ENCODE data around the gene OASL.

OASL gene

DNA sequence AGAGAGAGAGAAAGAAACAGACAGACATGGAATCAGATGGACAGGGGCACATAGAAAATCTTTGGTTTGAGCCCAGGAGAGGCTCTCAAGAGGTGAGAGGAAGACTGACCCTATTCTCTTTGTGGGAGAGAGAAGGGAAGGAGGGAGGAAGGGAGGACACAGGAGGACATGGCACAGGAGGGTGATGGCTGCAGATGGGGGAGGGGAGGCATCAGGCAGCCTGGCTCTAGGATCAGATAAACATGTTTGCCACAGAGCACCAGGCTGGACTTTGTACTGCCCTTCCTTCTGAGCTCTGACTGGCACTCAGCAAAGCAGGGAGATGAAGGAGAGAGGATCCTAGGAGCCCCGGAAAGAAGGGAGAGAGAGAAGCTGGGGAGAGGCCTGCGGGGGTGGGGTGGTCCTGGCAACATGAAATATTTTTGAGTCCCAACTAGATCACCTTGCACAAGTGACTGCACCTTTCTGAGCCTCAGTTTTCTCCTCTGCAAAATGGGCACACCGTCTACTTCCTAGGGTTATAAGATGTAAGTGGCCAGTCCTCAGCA lies 54.6 kb downstream of the OASL start:
- no peak for DNase-seq

DNA sequence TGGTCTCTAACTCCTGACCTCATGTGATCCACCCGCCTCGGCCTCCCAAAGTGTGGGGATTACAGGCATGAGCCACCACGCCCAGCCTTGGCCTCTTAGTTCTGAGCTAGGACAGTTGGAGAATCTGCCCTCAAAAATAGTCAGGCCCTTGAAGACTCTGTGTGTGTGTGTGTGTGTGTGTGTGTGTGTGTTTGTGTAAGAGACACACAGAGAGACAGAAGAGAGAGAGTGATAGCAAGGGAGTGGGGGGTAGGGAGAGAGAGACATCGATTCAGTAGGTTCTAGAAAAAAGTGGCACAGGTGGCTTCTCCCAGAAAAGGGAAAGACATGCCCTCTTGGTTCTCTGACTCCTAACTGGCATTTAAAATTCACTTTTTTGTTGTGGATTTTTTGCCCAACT lies 55.3 kb downstream of the OASL start:
- DNase-seq: no peak

DNA sequence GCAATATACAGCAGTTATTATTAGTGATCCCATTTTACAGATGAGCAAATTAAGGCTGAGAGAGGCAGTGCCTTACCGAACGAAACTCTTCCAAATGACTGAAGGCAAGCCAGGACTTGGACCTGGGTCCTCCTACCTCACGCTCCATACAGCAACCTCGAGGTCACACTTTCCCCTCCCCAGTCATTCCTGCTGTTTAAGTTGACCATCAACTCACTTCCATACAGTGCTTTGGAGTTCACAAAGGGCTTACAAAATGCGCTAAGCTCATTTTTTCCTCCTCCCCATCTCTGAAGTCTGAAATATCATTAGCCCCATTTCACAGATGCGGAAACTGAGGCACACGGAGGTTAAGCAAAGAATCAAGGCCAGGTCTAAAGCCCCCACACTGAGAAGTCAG lies 56.4 kb downstream of the OASL start:
- no peak for DNase-seq

DNA sequence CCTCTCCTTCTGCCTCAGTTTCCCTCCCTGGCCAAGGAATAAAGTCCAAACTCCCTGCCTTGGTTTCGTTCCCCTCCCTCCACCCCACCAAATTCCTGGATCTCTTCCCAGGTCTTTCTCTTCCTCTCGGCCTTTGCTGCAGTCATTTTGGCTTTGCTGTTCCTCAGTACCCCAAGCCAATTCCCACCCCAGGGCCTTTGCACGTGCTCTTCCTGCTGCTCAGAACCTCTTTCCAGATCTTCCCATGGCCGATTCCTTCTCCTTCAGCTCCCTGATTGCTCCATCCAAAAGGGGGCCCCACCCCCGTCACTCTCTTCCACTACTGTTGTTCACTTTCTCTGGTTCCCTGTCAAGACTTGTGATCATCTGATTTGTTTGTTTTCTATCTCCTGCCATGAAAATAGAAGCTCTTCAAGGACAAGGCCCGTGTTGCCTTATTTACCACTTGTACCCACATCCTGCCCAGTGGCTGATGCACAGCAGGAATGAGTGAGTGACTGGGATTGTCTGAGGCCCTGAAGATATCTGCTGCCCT lies 57.6 kb downstream of the OASL start:
- DNase-seq: no peak

DNA sequence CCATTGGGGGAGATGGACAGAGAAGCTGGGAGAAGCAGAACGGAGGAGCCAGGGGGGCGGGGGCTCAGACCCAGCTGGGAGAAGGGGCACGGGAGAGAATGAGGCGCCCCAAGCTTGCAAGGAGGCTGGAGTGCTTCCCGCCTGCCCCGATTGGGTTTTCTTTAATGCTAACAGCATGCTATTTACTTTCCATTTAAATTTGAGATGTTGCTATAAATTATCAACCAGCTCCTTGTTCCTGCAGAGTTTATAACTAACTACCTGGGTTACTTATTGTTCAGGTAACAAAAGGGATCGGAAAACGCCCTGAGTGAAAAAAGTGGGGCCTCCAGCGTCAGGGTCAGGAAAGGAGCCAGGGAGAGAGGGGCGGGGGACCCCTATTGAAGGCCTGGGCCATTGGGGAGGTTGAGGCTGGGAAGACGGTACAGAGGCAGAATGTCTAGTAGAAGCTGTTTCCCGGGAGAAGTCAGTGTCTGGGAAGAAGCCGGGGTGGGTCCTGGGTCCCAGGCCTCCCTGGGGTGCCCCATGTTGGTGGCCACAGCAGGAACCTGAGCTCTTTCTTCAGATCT lies 58.2 kb downstream of the OASL start:
- DNase-seq: no peak

DNA sequence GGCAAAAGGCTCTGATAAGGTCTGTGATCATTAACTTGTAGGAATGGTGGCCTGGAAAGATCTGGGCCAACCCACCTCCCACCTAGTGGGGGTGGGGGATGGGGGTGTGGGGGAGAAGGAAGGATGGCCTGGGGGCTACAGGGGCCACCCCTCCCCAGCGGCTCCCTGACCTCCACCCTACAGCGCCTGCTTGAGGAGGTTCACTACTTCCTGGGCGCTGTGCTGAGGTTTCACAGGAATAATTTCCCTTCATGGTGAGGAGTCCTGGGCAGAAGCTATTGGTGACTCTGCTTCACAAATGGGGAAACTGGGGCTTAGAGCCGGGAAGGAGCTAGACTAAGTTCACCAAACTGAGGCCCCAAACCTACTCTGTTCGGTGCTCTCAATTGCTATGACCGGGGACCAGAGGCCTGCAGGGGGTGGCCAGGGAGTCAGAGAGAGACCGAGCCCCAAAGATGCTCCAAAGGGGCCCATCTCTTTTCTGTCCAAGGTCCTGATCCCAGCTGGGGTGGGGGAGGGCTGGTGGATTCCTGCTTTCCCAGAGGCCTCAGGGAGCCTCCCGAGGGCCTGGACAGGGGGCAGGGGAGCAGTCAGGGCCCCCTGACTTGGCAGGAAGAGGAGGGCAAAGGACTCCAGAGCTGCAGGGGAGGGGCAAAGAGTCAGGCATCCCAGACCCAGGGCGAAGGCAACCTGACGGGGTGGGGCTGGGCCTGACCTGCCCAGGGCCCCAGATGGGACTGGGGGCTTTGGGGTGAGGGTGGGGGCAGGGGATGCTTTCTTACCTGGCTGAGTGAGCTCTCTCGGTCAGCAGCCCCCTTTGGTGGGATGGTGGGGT lies 59.0 kb downstream of the OASL start:
- DNase-seq: no peak

DNA sequence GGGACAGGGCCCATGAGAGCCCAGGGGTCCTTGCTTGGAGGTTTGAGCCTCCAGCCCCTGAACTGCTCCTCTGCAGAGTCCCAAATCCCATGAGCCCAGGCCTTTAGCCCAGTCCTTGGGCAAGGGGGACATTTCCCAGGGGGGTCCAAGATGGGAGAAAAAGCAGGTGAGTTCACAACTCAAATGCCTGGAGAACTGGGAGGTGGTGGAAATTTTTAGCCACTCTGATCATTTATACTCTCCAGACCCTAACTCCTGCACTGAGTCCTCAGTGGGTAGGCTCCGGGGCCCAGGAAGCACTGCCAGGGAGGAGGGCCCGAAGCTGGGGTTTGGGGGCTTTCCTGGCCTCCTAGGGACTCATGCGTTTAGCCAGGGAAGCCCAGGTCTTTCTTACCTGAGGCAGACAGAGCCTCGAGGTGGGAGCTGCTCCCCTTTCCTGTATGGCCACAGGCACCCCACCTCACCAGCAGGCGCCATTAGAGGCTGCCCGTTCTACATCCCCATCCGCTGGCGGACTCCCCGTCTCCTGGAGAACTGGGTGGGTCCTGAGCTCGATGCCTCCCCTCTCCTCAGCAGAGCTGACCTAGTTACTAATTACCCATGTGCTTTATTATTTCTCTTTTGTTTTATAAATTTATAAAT lies 59.7 kb downstream of the OASL start:
- DNase-seq: no peak

DNA sequence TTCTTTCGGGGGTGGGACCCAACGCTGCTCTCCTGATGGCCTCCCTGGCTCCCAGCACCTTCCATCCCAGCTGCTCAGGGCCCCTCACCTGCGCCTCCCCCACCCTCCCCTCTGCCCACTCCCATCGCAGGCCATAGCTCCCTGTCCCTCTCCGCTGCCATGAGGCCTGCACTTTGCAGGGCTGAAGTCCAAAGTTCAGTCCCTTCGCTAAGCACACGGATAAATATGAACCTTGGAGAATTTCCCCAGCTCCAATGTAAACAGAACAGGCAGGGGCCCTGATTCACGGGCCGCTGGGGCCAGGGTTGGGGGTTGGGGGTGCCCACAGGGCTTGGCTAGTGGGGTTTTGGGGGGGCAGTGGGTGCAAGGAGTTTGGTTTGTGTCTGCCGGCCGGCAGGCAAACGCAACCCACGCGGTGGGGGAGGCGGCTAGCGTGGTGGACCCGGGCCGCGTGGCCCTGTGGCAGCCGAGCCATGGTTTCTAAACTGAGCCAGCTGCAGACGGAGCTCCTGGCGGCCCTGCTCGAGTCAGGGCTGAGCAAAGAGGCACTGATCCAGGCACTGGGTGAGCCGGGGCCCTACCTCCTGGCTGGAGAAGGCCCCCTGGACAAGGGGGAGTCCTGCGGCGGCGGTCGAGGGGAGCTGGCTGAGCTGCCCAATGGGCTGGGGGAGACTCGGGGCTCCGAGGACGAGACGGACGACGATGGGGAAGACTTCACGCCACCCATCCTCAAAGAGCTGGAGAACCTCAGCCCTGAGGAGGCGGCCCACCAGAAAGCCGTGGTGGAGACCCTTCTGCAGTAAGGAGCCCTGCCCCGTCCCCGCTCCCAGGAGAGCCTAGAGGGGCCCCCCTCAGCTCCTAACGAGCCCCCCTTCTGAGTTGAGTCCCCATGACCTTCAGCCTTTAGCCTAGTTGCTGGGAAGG lies 60.5 kb downstream of the OASL start, which contains the start of gene HNF1A:
HNF1A (plus strand) TSS at position 248 of the 924 bp plus-strand sequence; CDS start at position 474, 226 bp downstream.
- DNase-seq: no peak

DNA sequence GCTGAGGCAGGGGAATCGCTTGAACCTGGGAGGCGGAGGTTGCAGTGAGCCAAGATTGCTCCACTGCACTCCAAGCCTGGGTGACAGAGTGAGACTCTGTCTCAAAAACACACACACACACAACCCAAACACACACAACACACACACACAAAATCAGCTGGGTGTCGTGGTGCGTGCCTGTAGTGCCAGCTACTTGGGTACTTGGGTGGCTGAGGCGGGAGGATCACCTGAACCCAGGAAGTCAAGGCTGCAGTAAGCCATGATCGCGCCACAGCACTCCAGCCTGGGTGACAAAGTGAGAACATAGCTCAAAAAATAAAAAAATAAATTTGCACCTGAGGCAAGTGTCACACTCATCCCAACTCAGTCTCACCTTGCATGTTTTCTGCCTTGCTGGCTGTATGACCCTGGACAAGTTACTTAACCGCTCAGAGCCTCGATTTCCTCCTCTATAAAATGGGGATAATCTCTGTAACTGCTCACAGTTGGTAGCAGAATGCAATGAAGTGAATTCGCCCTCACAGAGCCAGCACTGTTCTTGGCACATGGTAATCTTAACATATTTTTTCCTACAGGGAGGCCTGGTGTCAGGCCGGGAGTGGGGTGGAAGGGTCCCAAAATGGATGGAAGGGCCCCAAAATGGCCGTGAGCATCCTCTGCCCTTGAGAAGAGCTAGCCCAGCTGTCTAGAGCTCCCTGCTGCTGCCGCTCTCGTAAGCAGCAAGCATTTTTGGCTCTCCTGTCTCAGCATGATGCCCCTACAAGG lies 61.3 kb downstream of the OASL start:
- DNase-seq: no peak

DNA sequence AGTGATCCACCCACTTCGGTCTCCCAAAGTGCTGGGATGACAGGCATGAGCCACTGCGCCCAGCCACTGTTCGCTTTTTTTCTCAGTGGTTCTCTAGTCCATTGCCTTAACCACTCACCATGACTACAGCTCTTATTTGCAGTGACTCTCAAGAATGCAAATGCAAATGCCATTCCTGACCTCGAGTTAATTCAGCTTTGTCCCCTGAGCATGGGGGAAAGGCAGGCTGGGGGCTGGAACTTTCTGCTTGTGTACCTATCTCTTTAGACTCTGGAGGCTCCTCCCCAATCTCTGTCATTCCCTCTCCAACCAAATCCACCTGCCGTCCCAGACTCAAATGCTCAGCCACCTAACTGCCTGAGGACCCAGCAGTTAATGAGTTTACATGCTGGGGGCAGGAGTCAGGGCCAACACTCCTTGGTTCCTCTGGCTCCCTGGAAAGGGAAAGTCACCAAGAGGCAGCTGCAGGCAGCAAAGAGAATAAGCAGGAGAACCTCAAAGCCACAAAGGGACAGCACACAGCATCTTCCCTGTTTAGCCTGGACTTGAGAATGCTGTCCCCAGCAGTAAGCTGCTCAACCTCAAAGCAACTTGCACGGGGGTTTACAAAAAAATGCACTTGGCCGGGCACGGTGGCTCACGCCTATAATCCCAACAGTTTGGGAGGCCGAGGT lies 66.0 kb downstream of the OASL start:
- DNase-seq: no peak

DNA sequence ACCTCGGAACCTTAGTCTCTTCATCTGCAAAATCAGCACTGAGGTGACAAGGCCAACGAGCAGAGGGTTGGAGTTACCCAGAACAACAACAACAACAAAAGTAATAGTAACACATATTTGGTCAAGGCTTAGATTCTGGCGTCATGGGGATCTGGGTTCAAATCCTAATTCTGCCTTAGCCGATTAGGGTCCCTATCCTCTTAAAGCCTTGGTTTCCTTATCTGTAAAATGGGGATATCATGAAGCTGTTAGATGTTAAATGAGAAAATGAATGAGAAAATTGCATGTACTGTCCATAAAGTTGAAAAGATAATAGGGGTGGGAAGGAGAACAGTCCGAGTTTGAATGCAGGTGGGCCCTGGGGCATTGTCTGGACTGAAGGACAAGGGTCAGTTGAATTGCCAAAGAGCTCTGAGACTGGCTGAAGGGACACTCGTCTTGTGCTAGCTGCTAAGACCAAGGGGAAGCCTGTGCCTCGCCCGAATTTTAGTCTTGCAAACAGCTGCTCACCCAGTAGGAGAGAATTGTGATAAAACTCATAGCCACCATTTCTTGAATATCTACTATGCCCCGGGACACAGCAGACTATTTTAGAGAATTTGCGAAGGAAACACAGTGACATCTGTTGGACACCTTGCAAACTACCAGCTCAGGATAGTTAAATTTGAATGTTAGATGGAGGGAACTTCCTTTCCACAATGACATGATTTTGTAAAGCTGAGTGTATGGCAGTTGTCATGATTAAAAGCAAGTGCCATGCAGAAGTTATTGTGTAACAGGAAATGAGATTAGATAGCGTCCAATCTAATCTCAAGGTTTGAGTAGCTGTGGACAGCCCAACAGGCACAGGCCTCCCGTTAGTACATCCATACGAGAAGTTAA lies 67.5 kb downstream of the OASL start:
- DNase-seq: peak; percentile 60

DNA sequence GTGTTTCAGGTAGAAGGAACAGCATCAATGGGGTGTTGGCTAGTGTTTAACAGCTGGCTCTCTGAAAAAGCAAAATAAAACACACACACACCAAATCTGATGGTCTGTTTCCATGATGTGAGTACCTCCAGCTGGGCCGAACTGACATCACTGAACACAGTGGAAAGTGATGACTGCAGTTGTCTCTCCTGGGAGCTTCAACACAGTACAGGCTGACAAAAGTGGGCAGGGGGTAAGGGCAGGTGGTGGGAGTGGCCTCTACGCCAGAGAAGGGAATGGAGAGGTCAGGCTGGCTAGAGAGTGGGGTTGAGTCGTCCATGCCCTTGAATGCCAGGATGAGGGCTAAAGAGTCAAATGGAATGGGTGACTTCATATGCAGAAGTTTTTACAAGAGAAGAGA lies 68.7 kb downstream of the OASL start:
- DNase-seq: no peak

Data from HCEC 1CT (cell line).